Endothelial cell of umbilical vein (primary cell): Measurements from ENCODE around the gene CACNA1F. TPM values are rescaled to one million over a fixed set of nuclear protein-coding genes. Genes with fewer than 3 reads are reported as not detected.
A peak's percentile ranks its signal among the peaks of the same experiment; 100 is the strongest.

Experiments
- BruUV-seq: library from RNA; stranded (reverse); fragments of 400-500 nt; replicated peaks from 2 replicates; lab custom pipeline; 2021; lab: Mats Ljungman, UMichigan
- CTCF ChIA-PET: fragments of 300-600, 350-600 bp; sonication (Branson Sonifier 250); formaldehyde crosslinking; loops from one replicate; lab custom pipeline; 2021; ENCODE audit warnings: antibody characterized with exemption, inconsistent platforms; lab: Charles Lee
- POLR2A ChIA-PET: fragments of 300-600, 350-600 bp; sonication (Branson Sonifier 250); formaldehyde crosslinking; loops from one replicate; lab custom pipeline; 2021; ENCODE audit warnings: antibody characterized with exemption, inconsistent platforms; lab: Charles Lee
- DNase-seq: peaks from one replicate; pipeline ENCODE4 v3.0.0-alpha.2; 2011; ENCODE audit warnings: low read depth, low spot score
- FAIRE-seq: peaks from 2 replicates; lab custom pipeline; 2011; peaks lifted over from hg19 to GRCh38; lab: Jason Lieb, UNC
- H2AFZ ChIP-seq: 2 replicates; pipeline ENCODE4 v1.6.0; 2012; ENCODE audit warnings: low read depth, low read length, control low read depth, inconsistent platforms
- H3K27ac ChIP-seq: 2 replicates; pipeline ENCODE4 v1.5.1; 2011; ENCODE audit warnings: low read depth, mild to moderate bottlenecking, control low read depth, low read length, moderate library complexity; ENCODE audit not compliant: insufficient read depth
- H3K27me3 ChIP-seq, 2 experiments: 2 replicates each; pipeline versions ENCODE4 v1.6.0 to v1.6.1; 2011; ENCODE audit warnings: low read length in 2 of 2, mixed read lengths in 1 of 2; ENCODE audit not compliant: control insufficient read depth in 2 of 2, insufficient read depth in 2 of 2
- H3K36me3 ChIP-seq, 2 experiments: 2 replicates in 1 of 2; 3 replicates in 1 of 2; pipeline ENCODE4 v1.5.1; 2011; ENCODE audit warnings: low read length in 2 of 2, mild to moderate bottlenecking in 1 of 2, moderate library complexity in 1 of 2; ENCODE audit not compliant: control insufficient read depth in 2 of 2, insufficient read depth in 2 of 2; ENCODE audit errors: extremely low read depth in 1 of 2
- H3K4me1 ChIP-seq: 3 replicates; pipeline ENCODE4 v1.5.1; 2011; ENCODE audit warnings: mild to moderate bottlenecking, low read length; ENCODE audit not compliant: control insufficient read depth, insufficient read depth; ENCODE audit errors: extremely low read depth
- H3K4me2 ChIP-seq: 2 replicates; pipeline ENCODE4 v1.6.1; 2011; ENCODE audit warnings: low read length, control low read depth, mixed read lengths; ENCODE audit not compliant: insufficient read depth
- H3K4me3 ChIP-seq, 3 experiments: fragments of 200-600 bp in 1 of 3; sonication (generic), shearing (Covaris generic) in 1 of 3; replicated peaks in 1 of 3; 2 replicates each; pipeline ENCODE4 v1.5.1; 2011 to 2016; ENCODE audit warnings: control low read depth in 3 of 3, low read length in 3 of 3, mild to moderate bottlenecking in 2 of 3, inconsistent platforms in 1 of 3, low read depth in 1 of 3, moderate library complexity in 1 of 3; ENCODE audit not compliant: insufficient read depth in 1 of 3
- H3K79me2 ChIP-seq: 2 replicates; pipeline ENCODE4 v1.6.0; 2012; ENCODE audit warnings: low read length, inconsistent platforms; ENCODE audit not compliant: control insufficient read depth, insufficient read depth
- H3K9ac ChIP-seq: replicated peaks from 2 replicates; pipeline ENCODE3; 2011; ENCODE audit warnings: low read length, control low read depth; ENCODE audit not compliant: insufficient read depth; ENCODE audit errors: extremely low read depth
- H3K9me1 ChIP-seq: replicated peaks from 3 replicates; pipeline ENCODE4 v1.6.0; 2011; ENCODE audit warnings: mild to moderate bottlenecking, low read length; ENCODE audit not compliant: control insufficient read depth, insufficient read depth; ENCODE audit errors: extremely low read depth
- H3K9me3 ChIP-seq: replicated peaks from 2 replicates; pipeline ENCODE4 v1.5.1; 2012; ENCODE audit warnings: low read length, inconsistent platforms; ENCODE audit not compliant: control insufficient read depth, insufficient read depth
- H4K20me1 ChIP-seq: replicated peaks from 2 replicates; pipeline ENCODE3; 2011; ENCODE audit warnings: mild to moderate bottlenecking, low read length; ENCODE audit not compliant: control insufficient read depth, insufficient read depth; ENCODE audit errors: extremely low read depth
- CTCF ChIP-seq, 2 donors: IDR thresholded peaks; 1 replicate in 1 of 2; 2 replicates in 1 of 2; pipeline ENCODE4 v1.5.1; 2011; ENCODE audit warnings: low read length in 2 of 2, mild to moderate bottlenecking in 2 of 2, moderate library complexity in 2 of 2, control low read depth in 1 of 2, inconsistent platforms in 1 of 2, low read depth in 1 of 2; ENCODE audit not compliant: insufficient read depth in 1 of 2; ENCODE audit errors: extremely low read depth in 1 of 2
- EZH2 ChIP-seq: IDR thresholded peaks from 2 replicates; pipeline ENCODE4 v1.6.1; 2012; ENCODE audit warnings: borderline replicate concordance, low read depth, mild to moderate bottlenecking, moderate library complexity, low read length, inconsistent platforms; ENCODE audit not compliant: severe bottlenecking
- FOS ChIP-seq: IDR thresholded peaks from 2 replicates; pipeline ENCODE4 v1.6.1; 2011; ENCODE audit warnings: mild to moderate bottlenecking, low read length, moderate library complexity, borderline replicate concordance; ENCODE audit not compliant: insufficient read depth
- GATA2 ChIP-seq: IDR thresholded peaks from 2 replicates; pipeline ENCODE4 v1.7.0; 2011; ENCODE audit warnings: low read depth, mild to moderate bottlenecking, moderate library complexity, mixed read lengths, low read length; ENCODE audit not compliant: insufficient read length, insufficient read depth
- JUN ChIP-seq: IDR thresholded peaks from 2 replicates; pipeline ENCODE4 v1.6.1; 2011; ENCODE audit warnings: borderline replicate concordance, low read depth; ENCODE audit not compliant: insufficient read length, insufficient read depth
- MAX ChIP-seq: IDR thresholded peaks from 2 replicates; pipeline ENCODE4 v1.6.1; 2011; ENCODE audit not compliant: insufficient read depth, insufficient read length
- MYC ChIP-seq: IDR thresholded peaks from one replicate; pipeline ENCODE4 v1.6.1; 2011; ENCODE audit warnings: mild to moderate bottlenecking, low read depth, low read length
- POLR2A ChIP-seq: IDR thresholded peaks from 2 replicates; pipeline ENCODE4 v1.6.1; 2012; ENCODE audit warnings: low read depth, mild to moderate bottlenecking, control low read depth, low read length
- POLR2AphosphoS5 ChIP-seq: IDR thresholded peaks from 2 replicates; pipeline ENCODE4 v1.6.1; 2012; ENCODE audit warnings: low read depth, mild to moderate bottlenecking, control low read depth, low read length, moderate library complexity; ENCODE audit not compliant: insufficient read depth
- dilution Hi-C: fragments of 300-500 bp; cut with MboI; formaldehyde crosslinking; loops from one replicate; pipeline ENCODE4 v1.15.0; 2019; ENCODE audit warnings: low sequenced_read_pairs; ENCODE audit not compliant: extremely low pct_ligation_motif_present
- intact Hi-C: fragments of 100-400 bp; cut with micrococcal nuclease; formaldehyde crosslinking; loops from one replicate; pipeline ENCODE4 v1.10.0; 2022
- polyA plus RNA-seq, 4 experiments: library from polyadenylated mRNA; depleted of rRNA in 3 of 4; stranded (reverse) in 3 of 4; unstranded in 1 of 4; fragments of >200 nt; gene quantifications; 2 replicates each; pipeline versions ENCODE4 v1.2.1 to v1.2.3, GENCODE V29; 2011 to 2012; ENCODE audit warnings: missing spikeins in 1 of 4
- total RNA-seq: library from RNA; stranded (reverse); gene quantifications from 2 replicates; pipeline ENCODE4 v1.2.3, GENCODE V29; 2021

Gene CACNA1F
- total and polyA plus RNA-seq, 2 donors (not counting 3 experiments of a cell fraction or from before 2014, with no cell fraction given) = not detected

DNA sequence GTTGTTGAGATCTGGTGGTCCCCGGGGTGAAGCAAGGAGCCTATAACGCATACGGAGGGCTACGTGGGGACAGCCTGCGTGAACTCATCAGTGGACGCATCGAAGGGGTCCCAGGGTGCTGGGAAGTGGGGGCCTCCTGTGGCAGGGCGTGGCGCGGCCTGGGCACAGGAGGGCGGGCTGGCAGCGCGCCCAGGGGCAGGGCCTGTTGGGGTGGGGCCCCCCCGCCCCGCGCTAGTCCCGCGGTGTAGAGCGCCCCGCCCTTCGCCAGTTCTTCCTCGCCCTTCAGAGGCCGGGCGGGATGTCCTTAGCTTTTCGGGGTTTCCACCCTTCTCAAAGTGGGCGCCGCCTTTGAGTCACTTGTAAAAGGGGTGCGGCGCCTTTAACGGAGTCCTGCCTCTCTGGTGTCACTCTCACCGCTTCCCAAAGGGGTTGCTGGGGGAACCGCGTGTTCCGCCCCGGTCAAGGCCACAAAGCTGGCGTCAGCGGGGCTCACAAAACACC is 60.8 kb downstream of the CACNA1F start:
- CTCF ChIA-PET = interaction anchor here (0.5 to 1.3 kb wide), 3 partner anchors 12 to 543 kb away, joined by 4 read pairs; no protein-coding TSS in a partner anchor
- H3K4me3 ChIP-seq = peak overlapping the region; percentile 55 to 74 (median 68)
- H3K9me1 ChIP-seq = no peaks in the 10 kb centered on the region
- dilution Hi-C loops = no loop called here
- H3K4me1 ChIP-seq = peaks cover 16% of the 10 kb centered on the region
- intact Hi-C loops = no loop called here
- no peaks in the 10 kb centered on the region for H3K27me3 ChIP-seq
- H3K9me3 ChIP-seq = no peaks in the 10 kb centered on the region
- no peaks in the 10 kb centered on the region for H4K20me1 ChIP-seq
- DNase-seq (peak; percentile 21), FAIRE-seq (peak; percentile 87)
- peaks cover 25% of the 10 kb centered on the region for H3K79me2 ChIP-seq
- peak overlapping the region; percentile 45 for H2AFZ ChIP-seq
- H3K36me3 ChIP-seq = no peaks in the 10 kb centered on the region
- H3K27ac ChIP-seq = peak overlapping the region; percentile 64
- TF ChIP-seq MAX (no peak), POLR2A (peak; percentile 8)
- peak overlapping the region; percentile 79 for H3K4me2 ChIP-seq
- no TSS peak for BruUV-seq
- POLR2A ChIA-PET = interaction anchor here (1.7 kb wide), 1 partner anchor 12 kb away, joined by 5 read pairs; no protein-coding TSS in a partner anchor
- H3K9ac ChIP-seq = peak overlapping the region; percentile 64

- POLR2A ChIA-PET = interaction anchor here (0.9 to 1.7 kb wide), 2 partner anchors 12 to 16 kb away, joined by 3 to 5 read pairs; no protein-coding TSS in a partner anchor
Observed at GRCh38 chrX:49171752-49172279, 61.3 kb downstream of the CACNA1F start, which contains the start of gene PLP2. TSS of gene PLP2 (plus strand) at chrX:49171898. CDS start at chrX:49172001, 103 bp downstream.

More at GRCh38 chrX:49171752-49172279, 61.3 kb downstream of the CACNA1F start, which contains the start of gene PLP2:
- Histone ChIP-seq H2AFZ (peak within 1 kb of the TSS; percentile 51), H3K4me1 (peaks cover 22% of the 10 kb centered on the region), H3K27ac (peak within 1 kb of the TSS; percentile 64), H3K9me3 (no peaks in the 10 kb centered on the region), H3K27me3 (no peaks in the 10 kb centered on the region), H4K20me1 (no peaks in the 10 kb centered on the region), H3K36me3 (no peaks in the 10 kb centered on the region), H3K4me3 (peak within 1 kb of the TSS; percentile 55 to 74 (median 68)), H3K79me2 (peaks cover 25% of the 10 kb centered on the region), H3K4me2 (peak within 1 kb of the TSS; percentile 79), H3K9ac (peak within 1 kb of the TSS; percentile 64), H3K9me1 (no peaks in the 10 kb centered on the region)
- dilution Hi-C loops = no loop called here
- TF ChIP-seq JUN (no peak), GATA2 (no peak), EZH2 (no peak), MYC (no peak), POLR2A (no peak), CTCF (IDR thresholded peaks at IDR 0.05; ENCODE audit: extremely low read depth in 1 of 2, insufficient read depth in 1 of 2, low read depth in 1 of 2, low read length in 2 of 2) (no peak), FOS (no peak), POLR2AphosphoS5 (no peak), MAX (no peak)
- intact Hi-C loops = no loop called here
- CTCF ChIA-PET = interaction anchor here (1.0 to 1.5 kb wide), 4 partner anchors 12 to 30 kb away, joined by 4 read pairs; no protein-coding TSS in a partner anchor
- FAIRE-seq (peak; percentile 75), DNase-seq (peak; percentile 31)
- BruUV-seq = TSS peak; percentile 34
